Type B pancreatic cell (in vitro differentiated cells): ENCODE data around the gene CD36. TPM values are rescaled to one million over a fixed set of nuclear protein-coding genes. Genes with fewer than 3 reads are reported as not detected.

Experiments
- DNase-seq: peaks from one replicate; pipeline ENCODE4 v3.0.0; 2021; ENCODE audit warnings: mixed read lengths; ENCODE audit not compliant: unreplicated experiment; ENCODE audit errors: extremely low spot score
- H3K27ac Mint-ChIP-seq: 2 replicates; pipeline ENCODE4 v1.8.0; 2021; ENCODE audit warnings: mild to moderate bottlenecking, mixed read lengths
- H3K27me3 Mint-ChIP-seq: 2 replicates; pipeline ENCODE4 v1.8.0; 2021; ENCODE audit warnings: mixed read lengths
- H3K36me3 Mint-ChIP-seq: 2 replicates; pipeline ENCODE4 v1.8.0; 2021; ENCODE audit warnings: mixed read lengths
- H3K4me1 Mint-ChIP-seq: one replicate; pipeline ENCODE4 v1.8.0; 2021; ENCODE audit warnings: mixed read lengths; ENCODE audit not compliant: unreplicated experiment
- H3K4me3 Mint-ChIP-seq: 2 replicates; pipeline ENCODE4 v1.8.0; 2021; ENCODE audit warnings: mild to moderate bottlenecking, mixed read lengths
- H3K9me3 Mint-ChIP-seq: 2 replicates; pipeline ENCODE4 v1.8.0; 2021; ENCODE audit warnings: mixed read lengths
- total RNA-seq: library from RNA; stranded (reverse); gene quantifications from 2 replicates; pipeline ENCODE4 v1.2.1, GENCODE V29; 2021; ENCODE audit warnings: low replicate concordance
- TF ChIP-seq, protein P1 (sequence below): fragments of 200-600 bp; sonication (generic); conservative IDR thresholded peaks from 2 replicates; pipeline ENCODE4 v1.5.0; 2021; ENCODE audit warnings: antibody characterized with exemption, mild to moderate bottlenecking

CD36 gene
- total RNA-seq, 1 donor from 2014 or later: 6.7 TPM

- TF ChIP-seq, protein P1, sequence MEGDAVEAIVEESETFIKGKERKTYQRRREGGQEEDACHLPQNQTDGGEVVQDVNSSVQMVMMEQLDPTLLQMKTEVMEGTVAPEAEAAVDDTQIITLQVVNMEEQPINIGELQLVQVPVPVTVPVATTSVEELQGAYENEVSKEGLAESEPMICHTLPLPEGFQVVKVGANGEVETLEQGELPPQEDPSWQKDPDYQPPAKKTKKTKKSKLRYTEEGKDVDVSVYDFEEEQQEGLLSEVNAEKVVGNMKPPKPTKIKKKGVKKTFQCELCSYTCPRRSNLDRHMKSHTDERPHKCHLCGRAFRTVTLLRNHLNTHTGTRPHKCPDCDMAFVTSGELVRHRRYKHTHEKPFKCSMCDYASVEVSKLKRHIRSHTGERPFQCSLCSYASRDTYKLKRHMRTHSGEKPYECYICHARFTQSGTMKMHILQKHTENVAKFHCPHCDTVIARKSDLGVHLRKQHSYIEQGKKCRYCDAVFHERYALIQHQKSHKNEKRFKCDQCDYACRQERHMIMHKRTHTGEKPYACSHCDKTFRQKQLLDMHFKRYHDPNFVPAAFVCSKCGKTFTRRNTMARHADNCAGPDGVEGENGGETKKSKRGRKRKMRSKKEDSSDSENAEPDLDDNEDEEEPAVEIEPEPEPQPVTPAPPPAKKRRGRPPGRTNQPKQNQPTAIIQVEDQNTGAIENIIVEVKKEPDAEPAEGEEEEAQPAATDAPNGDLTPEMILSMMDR: no peak
- Mint-ChIP-seq H3K36me3 (no peaks in the 10 kb centered on the region), H3K4me3 (no peak overlapping the region), H3K27ac (no peak overlapping the region), H3K9me3 (no peaks in the 10 kb centered on the region), H3K27me3 (no peaks in the 10 kb centered on the region), H3K4me1 (no peaks in the 10 kb centered on the region)
- no peak for DNase-seq
Measured at GRCh38 chr7:80651471-80651870, 13.0 kb downstream of the CD36 start.

GRCh38 chr7:80653244-80653643 lies 14.8 kb downstream of the CD36 start:
- Mint-ChIP-seq H3K9me3 (no peaks in the 10 kb centered on the region), H3K27ac (no peak overlapping the region), H3K4me1 (no peaks in the 10 kb centered on the region), H3K4me3 (no peak overlapping the region), H3K27me3 (no peaks in the 10 kb centered on the region), H3K36me3 (no peaks in the 10 kb centered on the region)
- no peak for DNase-seq
- TF ChIP-seq, protein P1: no peak

GRCh38 chr7:80654887-80655340 lies 16.5 kb downstream of the CD36 start:
- Mint-ChIP-seq H3K27me3 (no peaks in the 10 kb centered on the region), H3K27ac (no peak overlapping the region), H3K36me3 (no peaks in the 10 kb centered on the region), H3K4me3 (no peak overlapping the region), H3K9me3 (no peaks in the 10 kb centered on the region), H3K4me1 (peaks cover 4% of the 10 kb centered on the region)
- DNase-seq: no peak
- TF ChIP-seq, protein P1: no peak

GRCh38 chr7:80656029-80656428 lies 17.6 kb downstream of the CD36 start:
- TF ChIP-seq, protein P1: no peak
- H3K4me1 Mint-ChIP-seq: peaks cover 4% of the 10 kb centered on the region

DNA sequence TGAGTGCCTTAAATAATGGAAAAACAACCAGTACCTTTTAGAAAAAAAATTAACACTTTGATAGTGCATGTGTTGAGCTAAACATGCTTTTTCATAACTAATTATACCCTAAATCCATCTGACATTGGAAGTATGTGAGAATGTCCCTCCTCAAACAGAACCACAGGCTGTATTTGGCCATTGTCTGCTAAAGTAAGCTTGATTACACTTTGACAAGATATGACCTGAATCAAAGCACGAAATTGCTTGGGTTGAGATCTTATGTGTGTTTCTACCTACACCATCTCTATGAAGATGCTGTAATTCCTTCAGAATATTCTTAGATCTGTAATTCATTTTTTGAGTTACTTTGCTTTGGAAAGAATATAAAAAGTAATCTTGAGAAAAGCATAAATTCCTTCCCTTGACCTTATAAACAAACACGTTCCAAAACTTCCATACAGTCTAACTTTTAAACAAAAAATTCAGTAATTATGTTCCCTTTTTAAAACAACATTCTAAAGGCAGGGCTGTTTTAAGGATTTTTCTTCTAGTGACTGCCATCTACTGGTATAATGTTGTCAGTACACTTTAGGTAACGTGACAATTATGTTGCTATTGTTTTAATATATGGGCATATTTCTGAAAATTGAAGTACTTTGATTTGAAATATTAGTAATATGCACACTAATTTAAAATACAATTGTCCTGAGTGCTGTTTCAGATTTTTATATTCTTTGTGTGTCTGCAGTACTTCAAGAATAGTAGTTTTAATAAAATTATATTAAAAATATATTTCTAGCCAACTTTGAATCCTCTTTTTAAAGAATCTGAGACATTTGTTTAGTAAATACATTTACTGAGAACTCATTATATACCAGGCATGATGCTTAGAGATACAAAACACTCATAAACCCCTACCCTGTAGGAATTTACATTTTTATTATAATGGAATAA lies 20.9 kb downstream of the CD36 start:
- H3K27ac Mint-ChIP-seq: no peak overlapping the region
- H3K4me3 Mint-ChIP-seq: no peak overlapping the region

More at GRCh38 chr7:80656029-80656428, 17.6 kb downstream of the CD36 start:
- Mint-ChIP-seq H3K27ac (no peak overlapping the region), H3K9me3 (no peaks in the 10 kb centered on the region), H3K27me3 (no peaks in the 10 kb centered on the region), H3K36me3 (no peaks in the 10 kb centered on the region), H3K4me3 (no peak overlapping the region)
- no peak for DNase-seq

More for the DNA sequence above, 20.9 kb downstream of the CD36 start:
- Mint-ChIP-seq H3K9me3 (no peaks in the 10 kb centered on the region), H3K27me3 (no peaks in the 10 kb centered on the region), H3K4me1 (peaks cover 4% of the 10 kb centered on the region), H3K36me3 (no peaks in the 10 kb centered on the region)
- TF ChIP-seq, protein P1: peak; percentile 92
- DNase-seq: no peak
